ENCODE measurements around the gene ZZZ3. TPM values are rescaled to one million over a fixed set of nuclear protein-coding genes. Genes with fewer than 3 reads are reported as not detected.

The ZZZ3 gene
- total and polyA plus RNA-seq, 2 of the 13 experiments (the other 11 are each of a cell fraction or from before 2014, with no cell fraction given) = 18.1 to 50.2 TPM

DNA sequence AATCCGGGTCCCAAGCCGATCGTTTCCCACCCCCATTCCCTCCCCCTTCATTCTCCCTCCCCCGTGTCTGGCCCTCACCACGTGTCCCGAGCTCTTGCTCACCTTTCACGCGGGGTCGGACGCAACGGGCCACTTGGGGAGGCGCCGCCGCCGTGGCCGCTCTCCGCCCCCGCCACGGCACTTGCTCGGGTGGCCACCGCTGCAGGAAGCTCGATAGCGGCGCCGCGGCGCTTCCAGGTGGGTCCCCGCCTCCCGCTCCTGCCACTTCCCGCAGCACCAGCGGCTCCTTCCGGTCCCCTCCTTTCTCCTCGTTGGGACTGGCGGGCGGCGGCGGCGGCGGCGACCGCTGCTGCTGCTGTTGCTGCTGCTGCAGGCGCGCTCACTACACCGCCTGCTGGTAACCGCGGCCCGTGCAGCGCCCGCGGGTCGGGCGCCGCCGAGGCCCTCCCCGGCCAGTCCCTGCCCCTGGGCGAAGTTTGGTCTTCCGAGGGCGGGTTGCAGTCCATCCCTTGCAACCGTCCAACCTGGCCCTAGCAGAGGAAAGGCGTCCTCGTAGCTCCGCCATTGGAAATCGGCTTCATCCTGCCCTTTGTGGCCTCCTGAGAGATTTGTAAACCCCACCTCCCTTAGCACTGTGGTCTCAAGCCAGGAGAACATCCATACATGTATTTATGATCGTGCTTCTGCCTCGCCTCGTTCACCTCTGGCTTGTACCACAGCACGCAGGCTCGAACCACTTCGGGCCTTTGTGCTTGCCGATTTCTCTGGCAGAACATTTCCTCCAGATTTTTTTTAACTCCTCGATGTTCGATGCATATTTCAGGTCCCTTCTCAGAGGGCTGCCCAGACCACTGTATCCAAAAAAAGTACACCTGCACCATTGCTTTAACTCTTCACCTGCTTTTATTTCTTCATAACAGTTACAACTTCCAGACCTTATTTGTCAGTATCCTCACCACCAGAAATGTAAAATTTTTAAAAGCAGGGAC, 996 bp upstream of the ZZZ3 start (continued):
- TF ChIP-seq ZNF337 (CRISPR knock-in tag; IDR thresholded peaks at IDR 0.05; ENCODE audit: borderline replicate concordance, low read depth) = no peak
- TF ChIP-seq KDM3A (CRISPR knock-in tag; IDR thresholded peaks at IDR 0.05; ENCODE audit: low read depth) = peak; percentile 64; the same call in 1 of the 2 replicates
- no peak for TF ChIP-seq ZNF264 (CRISPR knock-in tag; IDR thresholded peaks at IDR 0.05)
- no peak for TF ChIP-seq CHD4 (IDR thresholded peaks at IDR 0.05; ENCODE audit: borderline replicate concordance, low read length)
- TF ChIP-seq ZNF331 (CRISPR knock-in tag; IDR thresholded peaks at IDR 0.05) = no peak; the same call in 1 of the 2 replicates
- TF ChIP-seq SKIL (CRISPR knock-in tag; IDR thresholded peaks at IDR 0.05; ENCODE audit: borderline replicate concordance) = 0 out of 2 replicates have a peak, but pooled peaks have one; percentile 46
- no peak for TF ChIP-seq ZNF614 (CRISPR knock-in tag; IDR thresholded peaks at IDR 0.05; ENCODE audit: borderline replicate concordance)
- no peak for TF ChIP-seq DNMT3B (CRISPR knock-in tag; conservative IDR thresholded peaks at IDR 0.05)
- peak; percentile 36; the same call in 1 of the 2 replicates for TF ChIP-seq ZSCAN31 (CRISPR knock-in tag; IDR thresholded peaks at IDR 0.05; ENCODE audit: low read depth)
- TF ChIP-seq FOXK2 (IDR thresholded peaks at IDR 0.05) = no peak
- TF ChIP-seq ZBTB10 (CRISPR knock-in tag; IDR thresholded peaks at IDR 0.05; ENCODE audit: borderline replicate concordance) = 0 out of 2 replicates have a peak, but pooled peaks have one; percentile 11
- TF ChIP-seq ZXDC (CRISPR knock-in tag; IDR thresholded peaks at IDR 0.05) = 0 out of 2 replicates have a peak, but pooled peaks have one; percentile 73
- TF ChIP-seq ZNF24 (IDR thresholded peaks at IDR 0.05) = no peak
- TF ChIP-seq, protein P1, sequence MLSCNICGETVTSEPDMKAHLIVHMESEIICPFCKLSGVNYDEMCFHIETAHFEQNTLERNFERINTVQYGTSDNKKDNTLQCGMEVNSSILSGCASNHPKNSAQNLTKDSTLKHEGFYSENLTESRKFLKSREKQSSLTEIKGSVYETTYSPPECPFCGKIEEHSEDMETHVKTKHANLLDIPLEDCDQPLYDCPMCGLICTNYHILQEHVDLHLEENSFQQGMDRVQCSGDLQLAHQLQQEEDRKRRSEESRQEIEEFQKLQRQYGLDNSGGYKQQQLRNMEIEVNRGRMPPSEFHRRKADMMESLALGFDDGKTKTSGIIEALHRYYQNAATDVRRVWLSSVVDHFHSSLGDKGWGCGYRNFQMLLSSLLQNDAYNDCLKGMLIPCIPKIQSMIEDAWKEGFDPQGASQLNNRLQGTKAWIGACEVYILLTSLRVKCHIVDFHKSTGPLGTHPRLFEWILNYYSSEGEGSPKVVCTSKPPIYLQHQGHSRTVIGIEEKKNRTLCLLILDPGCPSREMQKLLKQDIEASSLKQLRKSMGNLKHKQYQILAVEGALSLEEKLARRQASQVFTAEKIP (CRISPR knock-in tag; IDR thresholded peaks at IDR 0.05; ENCODE audit: borderline replicate concordance) = no peak
- TF ChIP-seq WIZ (CRISPR knock-in tag; IDR thresholded peaks at IDR 0.05) = 0 out of 2 replicates have a peak, but pooled peaks have one; percentile 14
- TF ChIP-seq ZNF556 (CRISPR knock-in tag; IDR thresholded peaks at IDR 0.05; ENCODE audit: borderline replicate concordance) = no peak; the same call in 1 of the 2 replicates
- peak; percentile 73 to 78 for TF ChIP-seq POLR2A (IDR thresholded peaks at IDR 0.05; ENCODE audit: insufficient read depth in 1 of 2, low read depth in 2 of 2, low read length in 2 of 2)
- no peak for TF ChIP-seq KDM5A (IDR thresholded peaks at IDR 0.05; ENCODE audit: borderline replicate concordance, low read length)
- no peak for TF ChIP-seq DR1 (CRISPR knock-in tag; IDR thresholded peaks at IDR 0.05)
- TF ChIP-seq THAP11 (CRISPR knock-in tag; IDR thresholded peaks at IDR 0.05) = no peak; the same call in 1 of the 2 replicates

Data from HepG2 (cell line).